GM12874 (cell line): ENCODE data around the gene ACVR1.
A peak's percentile ranks its signal among the peaks of the same experiment; 100 is the strongest.

Experiments used
- CTCF ChIP-seq: IDR thresholded peaks from 2 replicates; pipeline ENCODE4 v1.5.1; 2011; ENCODE audit warnings: low read depth, mild to moderate bottlenecking, control low read depth, low read length, moderate library complexity; ENCODE audit not compliant: insufficient read depth

ACVR1 gene

GRCh38 chr2:157918319-157918718 lies 42.2 kb upstream of the ACVR1 start:
- TF ChIP-seq CTCF = no peak

DNA sequence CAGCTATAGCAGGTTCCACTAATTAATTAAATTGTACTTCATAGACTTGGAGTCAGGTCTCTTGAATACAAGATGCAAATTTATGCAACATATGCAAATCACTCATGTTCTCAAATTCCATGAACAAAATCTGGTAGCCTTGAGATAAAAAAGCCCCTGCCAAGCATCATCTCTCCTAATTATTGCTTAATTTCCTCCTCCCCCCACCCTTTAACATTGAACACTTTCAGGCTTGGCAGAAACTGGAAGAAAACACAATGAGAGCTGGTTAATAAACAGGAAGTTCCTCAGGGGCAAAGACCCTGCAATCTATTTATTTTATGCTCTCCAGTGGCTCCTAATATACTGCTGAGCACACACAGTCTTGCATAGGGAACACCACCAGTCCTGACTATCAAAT lies 35.6 kb upstream of the ACVR1 start:
- TF ChIP-seq CTCF = no peak

GRCh38 chr2:157911246-157911645 lies 35.1 kb upstream of the ACVR1 start:
- no peak for TF ChIP-seq CTCF

- TF ChIP-seq CTCF = no peak
These were observed 29.0 kb upstream of the ACVR1 start for GRCh38 chr2:157905092-157905491.

DNA sequence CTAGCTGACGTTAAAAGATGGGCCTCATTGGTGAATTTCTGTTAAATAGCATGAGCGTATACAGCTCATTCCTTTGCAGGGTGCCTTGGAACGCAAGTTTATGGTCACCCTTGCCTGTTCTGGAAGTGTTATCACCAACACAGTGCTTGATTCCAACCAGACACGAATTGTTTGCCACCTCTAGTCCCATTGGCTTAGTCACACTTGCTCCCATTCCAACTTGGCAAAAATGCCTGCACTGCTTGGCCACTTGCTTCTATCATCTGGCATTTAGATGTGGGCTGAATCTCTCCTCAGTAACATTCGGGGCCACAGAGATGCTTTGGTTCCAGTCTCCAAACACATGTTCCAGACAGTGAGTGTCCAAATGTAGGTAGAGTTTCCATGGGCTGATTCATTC lies 27.5 kb upstream of the ACVR1 start:
- TF ChIP-seq CTCF = no peak

DNA sequence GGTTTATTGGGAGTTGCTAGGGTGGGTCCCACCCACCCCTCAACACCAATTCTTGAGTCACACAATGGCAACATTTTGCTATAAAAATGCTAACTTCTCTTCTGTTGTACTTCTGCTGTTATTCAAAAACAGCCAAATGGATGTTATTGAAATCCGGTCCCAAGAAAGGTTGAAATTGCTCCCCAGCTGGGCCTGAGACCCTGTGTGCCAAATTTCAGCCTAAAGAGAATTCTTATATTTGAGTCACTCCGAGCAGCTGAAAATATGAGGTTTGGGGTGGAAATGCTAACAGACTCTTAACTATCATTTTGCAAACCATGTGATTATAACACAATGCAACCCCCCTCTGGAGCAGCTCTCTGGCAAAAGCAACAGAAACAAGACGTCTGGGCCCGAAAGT lies 27.0 kb upstream of the ACVR1 start:
- no peak for TF ChIP-seq CTCF

DNA sequence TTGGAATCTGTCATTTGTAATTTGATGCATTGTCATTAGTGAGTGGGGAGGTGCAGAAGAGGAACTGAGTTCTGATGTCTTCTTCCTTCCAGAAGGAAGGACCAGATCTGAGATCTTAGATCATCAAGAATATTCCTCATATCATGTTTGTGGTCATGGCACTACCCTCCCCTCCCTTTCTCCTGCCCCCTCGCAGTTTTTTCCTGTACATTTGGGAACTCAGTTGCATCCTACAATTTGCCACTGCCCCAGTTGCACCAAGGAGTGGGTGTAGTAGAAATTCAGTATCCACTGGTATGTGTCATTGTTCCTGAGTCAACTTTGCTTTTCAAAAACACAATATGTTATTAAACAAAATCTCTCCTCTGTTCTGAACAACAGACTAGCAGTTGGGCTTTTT lies 26.6 kb upstream of the ACVR1 start:
- no peak for TF ChIP-seq CTCF

DNA sequence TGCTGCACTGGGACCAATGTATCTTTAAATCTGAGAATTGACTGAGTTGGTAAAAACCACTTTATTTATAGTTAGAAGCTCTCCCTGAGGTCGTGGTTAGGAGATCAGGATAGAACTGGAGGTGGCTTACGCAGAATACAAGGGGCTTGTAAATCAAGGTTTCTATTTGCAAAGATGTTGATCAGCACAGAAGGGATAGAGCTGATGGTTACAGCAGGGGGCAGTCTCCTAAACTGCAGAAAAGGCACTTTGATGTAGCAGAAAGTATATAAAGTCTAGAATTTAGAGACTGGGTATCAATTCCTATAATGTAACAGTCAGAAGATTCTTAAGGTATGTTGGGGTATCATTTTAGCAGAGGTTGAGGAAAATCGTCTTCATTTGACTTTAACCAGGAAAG lies 25.2 kb upstream of the ACVR1 start:
- 0 out of 2 replicates have a peak, but pooled peaks have one; percentile 18 for TF ChIP-seq CTCF
